HepG2 (cell line): Measurements from ENCODE around the gene PCDH12. TPM values are rescaled to one million over a fixed set of nuclear protein-coding genes. Genes with fewer than 3 reads are reported as not detected.

Experiments used
- CREB1 ChIP-seq, 2 experiments: fragments of 450-650 bp in 1 of 2; IDR thresholded peaks; 2 replicates each; pipeline ENCODE4 v1.6.1; 2016 to 2017; ENCODE audit warnings: control low read depth in 1 of 2, mild to moderate bottlenecking in 1 of 2, missing compliant biosample characterization in 1 of 2, missing genetic modification characterization in 1 of 2
- EEA1 ChIP-seq: sonication (generic); formaldehyde crosslinking; IDR thresholded peaks from 2 replicates; pipeline ENCODE4 v1.5.1; 2020; ENCODE audit warnings: mild to moderate bottlenecking, missing genetic modification reagents, borderline replicate concordance
- ELF3 ChIP-seq: IDR thresholded peaks from 2 replicates; pipeline ENCODE4 v1.6.1; 2016; ENCODE audit warnings: missing genetic modification reagents, missing compliant biosample characterization
- GATAD2A ChIP-seq: IDR thresholded peaks from 2 replicates; pipeline ENCODE4 v1.6.1; 2016
- GTF3A ChIP-seq: sonication (generic); formaldehyde crosslinking; conservative IDR thresholded peaks from 2 replicates; pipeline ENCODE4 v1.4.0; 2020; ENCODE audit warnings: mild to moderate bottlenecking, missing genetic modification reagents
- JUNB ChIP-seq: sonication (generic); formaldehyde crosslinking; IDR thresholded peaks from 2 replicates; pipeline ENCODE4 v1.8.0; 2022; ENCODE audit warnings: missing genetic modification reagents, mild to moderate bottlenecking, borderline replicate concordance
- NR2F6 ChIP-seq, 2 experiments: IDR thresholded peaks; 2 replicates each; pipeline ENCODE4 v1.6.1; 2016; ENCODE audit warnings: antibody characterized with exemption in 1 of 2, mild to moderate bottlenecking in 1 of 2
- PAX8 ChIP-seq: sonication (generic); formaldehyde crosslinking; IDR thresholded peaks from 2 replicates; pipeline ENCODE4 v1.8.0; 2022; ENCODE audit warnings: mild to moderate bottlenecking, missing genetic modification reagents, borderline replicate concordance
- POLR2AphosphoS2 ChIP-seq: IDR thresholded peaks from 2 replicates; pipeline ENCODE4 v1.6.1; 2011; ENCODE audit warnings: low read depth, low read length, improper control_type of control experiment
- RAD51 ChIP-seq: fragments of 450-650 bp; IDR thresholded peaks from 2 replicates; pipeline ENCODE4 v1.6.1; 2016; ENCODE audit warnings: borderline replicate concordance
- RFX5 ChIP-seq: IDR thresholded peaks from 2 replicates; pipeline ENCODE4 v1.6.1; 2011; ENCODE audit warnings: low read depth, low read length, improper control_type of control experiment
- SOX5 ChIP-seq: IDR thresholded peaks from 2 replicates; pipeline ENCODE4 v1.6.1; 2016; ENCODE audit warnings: borderline replicate concordance
- ZBTB20 ChIP-seq: sonication (generic); formaldehyde crosslinking; IDR thresholded peaks from 2 replicates; pipeline ENCODE4 v1.8.1; 2023; ENCODE audit warnings: missing genetic modification reagents, low read depth, mild to moderate bottlenecking, borderline replicate concordance
- ZBTB21 ChIP-seq: sonication (generic); formaldehyde crosslinking; IDR thresholded peaks from 2 replicates; pipeline ENCODE4 v1.4.0; 2020; ENCODE audit warnings: missing genetic modification reagents
- ZNF232 ChIP-seq: sonication (generic); formaldehyde crosslinking; IDR thresholded peaks from 2 replicates; pipeline ENCODE4 v1.4.0; 2020; ENCODE audit warnings: missing genetic modification reagents, borderline replicate concordance
- ZNF383 ChIP-seq: sonication (generic); formaldehyde crosslinking; IDR thresholded peaks from 2 replicates; pipeline ENCODE4 v1.4.0; 2020; ENCODE audit warnings: missing genetic modification reagents, mild to moderate bottlenecking, borderline replicate concordance
- ZNF775 ChIP-seq: sonication (generic); formaldehyde crosslinking; IDR thresholded peaks from 2 replicates; pipeline ENCODE4 v1.4.0; 2020; ENCODE audit warnings: missing genetic modification reagents, mild to moderate bottlenecking, moderate library complexity, borderline replicate concordance
- ZNF879 ChIP-seq: sonication (generic); formaldehyde crosslinking; IDR thresholded peaks from 2 replicates; pipeline ENCODE4 v1.8.1; 2023; ENCODE audit warnings: missing genetic modification reagents
- polyA plus RNA-seq, 8 experiments: library from polyadenylated mRNA; depleted of rRNA in 3 of 8; stranded (reverse) in 7 of 8; unstranded in 1 of 8; fragments of >200 nt; fragmentation: Illumina TruSeq in 4 of 8; extraction: Trizol in 4 of 8; gene quantifications; 2 replicates each; pipeline versions ENCODE4 v1.2.1 to v1.2.3, GENCODE V29; 2011 to 2016; ENCODE audit warnings: low read depth in 4 of 8, missing spikeins in 1 of 8, mixed read lengths in 1 of 8; ENCODE audit not compliant: insufficient read depth in 1 of 8
- total RNA-seq, 5 experiments: library from RNA; depleted of rRNA; stranded (reverse); fragments of >200 nt; fragmentation: Illumina TruSeq; extraction: Trizol; gene quantifications; 2 replicates each; pipeline ENCODE4 v1.2.3, GENCODE V29; 2016; ENCODE audit warnings: low read depth in 1 of 5
- TF ChIP-seq, protein P1 (sequence below): sonication (generic); formaldehyde crosslinking; IDR thresholded peaks from 2 replicates; pipeline ENCODE4 v1.4.0; 2020; ENCODE audit warnings: missing genetic modification reagents
- TF ChIP-seq, protein P2 (sequence below): sonication (generic); formaldehyde crosslinking; IDR thresholded peaks from 2 replicates; pipeline ENCODE4 v1.4.0; 2020; ENCODE audit warnings: mild to moderate bottlenecking, missing genetic modification reagents

The PCDH12 gene
- total and polyA plus RNA-seq, 2 of the 13 experiments (the other 11 are each of a cell fraction or from before 2014, with no cell fraction given): not detected

GRCh38 chr5:141966275-141966962 is 8.4 kb upstream of the PCDH12 start (continued):
- TF ChIP-seq ZNF879 (CRISPR knock-in tag) (no peak), GTF3A (CRISPR knock-in tag) (no peak), CREB1 (IDR thresholded peaks at IDR 0.05) (no peak), CREB1 (CRISPR knock-in tag; IDR thresholded peaks at IDR 0.05) (peak; percentile 63), POLR2AphosphoS2 (no peak), RAD51 (no peak), ELF3 (CRISPR knock-in tag) (no peak), GATAD2A (CRISPR knock-in tag) (0 out of 2 replicates have a peak, but pooled peaks have one; percentile 16), RFX5 (no peak), PAX8 (CRISPR knock-in tag) (no peak), EEA1 (no peak), ZNF775 (CRISPR knock-in tag) (no peak), ZNF232 (no peak), JUNB (no peak), SOX5 (CRISPR knock-in tag) (no peak), ZBTB20 (CRISPR knock-in tag) (no peak), NR2F6 (IDR thresholded peaks at IDR 0.05) (peak; percentile 46; the same call in 1 of the 2 replicates), NR2F6 (CRISPR knock-in tag; IDR thresholded peaks at IDR 0.05) (0 out of 2 replicates have a peak, but pooled peaks have one; percentile 43), ZBTB21 (CRISPR knock-in tag) (peak; percentile 90), ZNF383 (CRISPR knock-in tag) (no peak)
- TF ChIP-seq, protein P1, sequence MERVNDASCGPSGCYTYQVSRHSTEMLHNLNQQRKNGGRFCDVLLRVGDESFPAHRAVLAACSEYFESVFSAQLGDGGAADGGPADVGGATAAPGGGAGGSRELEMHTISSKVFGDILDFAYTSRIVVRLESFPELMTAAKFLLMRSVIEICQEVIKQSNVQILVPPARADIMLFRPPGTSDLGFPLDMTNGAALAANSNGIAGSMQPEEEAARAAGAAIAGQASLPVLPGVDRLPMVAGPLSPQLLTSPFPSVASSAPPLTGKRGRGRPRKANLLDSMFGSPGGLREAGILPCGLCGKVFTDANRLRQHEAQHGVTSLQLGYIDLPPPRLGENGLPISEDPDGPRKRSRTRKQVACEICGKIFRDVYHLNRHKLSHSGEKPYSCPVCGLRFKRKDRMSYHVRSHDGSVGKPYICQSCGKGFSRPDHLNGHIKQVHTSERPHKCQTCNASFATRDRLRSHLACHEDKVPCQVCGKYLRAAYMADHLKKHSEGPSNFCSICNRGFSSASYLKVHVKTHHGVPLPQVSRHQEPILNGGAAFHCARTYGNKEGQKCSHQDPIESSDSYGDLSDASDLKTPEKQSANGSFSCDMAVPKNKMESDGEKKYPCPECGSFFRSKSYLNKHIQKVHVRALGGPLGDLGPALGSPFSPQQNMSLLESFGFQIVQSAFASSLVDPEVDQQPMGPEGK (CRISPR knock-in tag): no peak
- TF ChIP-seq, protein P2, sequence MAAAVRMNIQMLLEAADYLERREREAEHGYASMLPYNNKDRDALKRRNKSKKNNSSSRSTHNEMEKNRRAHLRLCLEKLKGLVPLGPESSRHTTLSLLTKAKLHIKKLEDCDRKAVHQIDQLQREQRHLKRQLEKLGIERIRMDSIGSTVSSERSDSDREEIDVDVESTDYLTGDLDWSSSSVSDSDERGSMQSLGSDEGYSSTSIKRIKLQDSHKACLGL (CRISPR knock-in tag): no peak
